Neural progenitor cell (in vitro differentiated cells): ENCODE results near the gene SPTLC1. TPM values are rescaled to one million over a fixed set of nuclear protein-coding genes. Genes with fewer than 3 reads are reported as not detected.

ENCODE experiments used
- DNase-seq: peaks from one replicate; pipeline ENCODE4 v3.0.0-alpha.2; 2016; ENCODE audit warnings: low spot score
- H2AFZ ChIP-seq: fragments of 200-600 bp; sonication (generic); replicated peaks from 2 replicates; pipeline ENCODE4 v1.6.1; 2016; ENCODE audit warnings: antibody characterized with exemption
- H3F3A ChIP-seq: fragments of 200-600 bp; sonication (generic); 2 replicates; pipeline ENCODE4 v1.6.1; 2016; ENCODE audit warnings: antibody characterized with exemption, low read depth
- H3K27ac ChIP-seq: fragments of 200-600 bp; sonication (generic); 2 replicates; pipeline ENCODE4 v1.5.1; 2016; ENCODE audit warnings: mild to moderate bottlenecking
- H3K27me3 ChIP-seq: fragments of 200-600 bp; sonication (generic); 2 replicates; pipeline ENCODE4 v1.6.1; 2016; ENCODE audit warnings: mild to moderate bottlenecking, moderate library complexity
- H3K36me3 ChIP-seq: fragments of 200-600 bp; sonication (generic); 2 replicates; pipeline ENCODE4 v1.5.1; 2016
- H3K4me1 ChIP-seq: fragments of 200-600 bp; sonication (generic); 2 replicates; pipeline ENCODE4 v1.6.1; 2016; ENCODE audit warnings: mixed run types
- H3K4me2 ChIP-seq: fragments of 200-600 bp; sonication (generic); 2 replicates; pipeline ENCODE4 v1.6.1; 2016
- H3K4me3 ChIP-seq: fragments of 200-600 bp; sonication (generic); 2 replicates; pipeline ENCODE4 v1.5.1; 2016
- H3K79me2 ChIP-seq: fragments of 200-600 bp; sonication (generic); 2 replicates; pipeline ENCODE4 v1.6.1; 2016; ENCODE audit warnings: low read depth
- H3K9ac ChIP-seq: fragments of 200-600 bp; sonication (generic); 2 replicates; pipeline ENCODE4 v1.6.1; 2016
- H3K9me3 ChIP-seq: fragments of 200-600 bp; sonication (generic); 2 replicates; pipeline ENCODE4 v1.5.1; 2016; ENCODE audit warnings: low read depth
- H4K20me1 ChIP-seq: fragments of 200-600 bp; sonication (generic); 2 replicates; pipeline ENCODE4 v1.6.1; 2016; ENCODE audit warnings: low read depth
- H3K27ac Mint-ChIP-seq: 3 replicates; pipeline ENCODE4 v1.8.0; 2021; ENCODE audit warnings: mixed read lengths
- H3K27me3 Mint-ChIP-seq: 2 replicates; pipeline ENCODE4 v1.8.0; 2022; ENCODE audit warnings: low read depth, mild to moderate bottlenecking, inconsistent platforms, moderate library complexity, mixed read lengths; ENCODE audit not compliant: insufficient read depth
- H3K36me3 Mint-ChIP-seq: 3 replicates; pipeline ENCODE4 v1.8.0; 2021; ENCODE audit warnings: mixed read lengths
- H3K4me1 Mint-ChIP-seq: 3 replicates; pipeline ENCODE4 v1.8.0; 2021; ENCODE audit warnings: mixed read lengths
- H3K4me3 Mint-ChIP-seq: 3 replicates; pipeline ENCODE4 v1.8.0; 2021; ENCODE audit warnings: mild to moderate bottlenecking, moderate library complexity, mixed read lengths
- H3K9me3 Mint-ChIP-seq: 3 replicates; pipeline ENCODE4 v1.8.0; 2020; ENCODE audit warnings: mixed read lengths
- CTCF ChIP-seq: fragments of 200-600 bp; sonication (generic); IDR thresholded peaks from 2 replicates; pipeline ENCODE4 v1.5.1; 2017; ENCODE audit warnings: antibody characterized with exemption, mild to moderate bottlenecking
- EZH2 ChIP-seq: fragments of 200-600 bp; sonication (generic); IDR thresholded peaks from 2 replicates; pipeline ENCODE4 v1.6.1; 2017; ENCODE audit warnings: antibody characterized with exemption, mild to moderate bottlenecking, moderate library complexity
- EZH2phosphoT487 ChIP-seq: fragments of 200-600 bp; sonication (generic); IDR thresholded peaks from 2 replicates; pipeline ENCODE4 v1.6.1; 2017; ENCODE audit warnings: antibody characterized with exemption
- total RNA-seq: library from RNA; depleted of rRNA; stranded (reverse); fragments of >200 nt; gene quantifications from 2 replicates; pipeline ENCODE4 v1.2.3, GENCODE V29; 2015; ENCODE audit warnings: low replicate concordance

The SPTLC1 gene
- total RNA-seq, 1 donor from 2014 or later: 119 TPM

GRCh38 chr9:92141144-92142129, 26.2 kb upstream of the SPTLC1 start:
- peak overlapping the region; percentile 81 for H3K4me2 ChIP-seq
- H4K20me1 ChIP-seq: no peaks in the 10 kb centered on the region
- H3K4me3 ChIP-seq: peak overlapping the region; percentile 43
- H3K27me3 Mint-ChIP-seq: peaks cover 35% of the 10 kb centered on the region
- H3K4me1 ChIP-seq: no peaks in the 10 kb centered on the region
- H3K9ac ChIP-seq: no peak overlapping the region
- H2AFZ ChIP-seq: peak overlapping the region; percentile 80
- DNase-seq: peak; percentile 76
- H3F3A ChIP-seq: peaks cover 5% of the 10 kb centered on the region
- no peak overlapping the region for H3K27ac Mint-ChIP-seq
- H3K36me3 Mint-ChIP-seq: no peaks in the 10 kb centered on the region
- H3K27me3 ChIP-seq: peaks cover 39% of the 10 kb centered on the region
- H3K4me3 Mint-ChIP-seq: peak overlapping the region; percentile 78
- peaks cover 2% of the 10 kb centered on the region for H3K9me3 Mint-ChIP-seq
- no peaks in the 10 kb centered on the region for H3K36me3 ChIP-seq
- no peaks in the 10 kb centered on the region for H3K79me2 ChIP-seq
- TF ChIP-seq EZH2: no peak
- peak; percentile 57 for TF ChIP-seq EZH2phosphoT487
- TF ChIP-seq CTCF: peak; percentile 41
- H3K27ac ChIP-seq: no peak overlapping the region
- peaks cover 21% of the 10 kb centered on the region for H3K4me1 Mint-ChIP-seq
- no peaks in the 10 kb centered on the region for H3K9me3 ChIP-seq

DNA sequence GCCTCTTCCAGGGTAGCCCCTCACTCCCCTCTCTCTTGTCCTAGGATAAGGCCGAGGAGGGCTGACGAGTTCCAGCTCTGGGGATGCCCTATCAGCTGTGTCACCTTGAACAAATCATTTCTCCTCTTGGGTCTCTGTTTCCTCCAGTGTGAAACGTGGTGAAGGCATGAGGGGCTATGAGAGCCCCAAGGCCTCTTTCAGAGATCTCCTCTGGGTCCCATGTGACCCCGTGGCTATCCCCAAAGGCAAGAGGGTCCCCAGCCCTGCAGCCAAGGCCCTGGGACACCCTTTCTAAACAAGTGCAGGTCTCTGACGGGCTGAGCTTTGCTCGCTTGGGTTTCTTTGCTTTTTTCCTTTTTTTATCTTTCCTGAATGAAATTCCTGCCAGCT, 25.5 kb upstream of the SPTLC1 start:
- H3K9ac ChIP-seq: no peak overlapping the region

GRCh38 chr9:92140074-92140753, 25.0 kb upstream of the SPTLC1 start:
- Histone ChIP-seq H3K4me3 (no peak overlapping the region), H3K36me3 (no peaks in the 10 kb centered on the region), H3K9ac (no peak overlapping the region), H3F3A (peaks cover 5% of the 10 kb centered on the region), H3K27ac (no peak overlapping the region), H3K4me2 (no peak overlapping the region), H3K79me2 (no peaks in the 10 kb centered on the region), H3K4me1 (no peaks in the 10 kb centered on the region), H4K20me1 (no peaks in the 10 kb centered on the region), H2AFZ (no peak overlapping the region), H3K27me3 (peaks cover 39% of the 10 kb centered on the region), H3K9me3 (no peaks in the 10 kb centered on the region)
- Mint-ChIP-seq H3K4me3 (no peak overlapping the region), H3K4me1 (peaks cover 16% of the 10 kb centered on the region), H3K36me3 (no peaks in the 10 kb centered on the region), H3K27ac (no peak overlapping the region), H3K9me3 (peaks cover 2% of the 10 kb centered on the region), H3K27me3 (peaks cover 30% of the 10 kb centered on the region)
- DNase-seq: peak; percentile 89
- TF ChIP-seq EZH2 (no peak), CTCF (peak; percentile 96)

More for the DNA sequence above, 25.5 kb upstream of the SPTLC1 start:
- Histone ChIP-seq H3F3A (peaks cover 5% of the 10 kb centered on the region), H3K4me1 (no peaks in the 10 kb centered on the region), H3K79me2 (no peaks in the 10 kb centered on the region), H4K20me1 (no peaks in the 10 kb centered on the region), H3K9me3 (no peaks in the 10 kb centered on the region), H2AFZ (peak overlapping the region; percentile 80), H3K4me3 (peak overlapping the region; percentile 43), H3K4me2 (peak overlapping the region; percentile 81), H3K27ac (no peak overlapping the region), H3K36me3 (no peaks in the 10 kb centered on the region), H3K27me3 (peaks cover 39% of the 10 kb centered on the region)
- no peaks in the 10 kb centered on the region for H3K36me3 Mint-ChIP-seq
- TF ChIP-seq EZH2: no peak
- no peak for TF ChIP-seq CTCF
- TF ChIP-seq EZH2phosphoT487: no peak
- DNase-seq: no peak
- no peak overlapping the region for H3K27ac Mint-ChIP-seq
- peak overlapping the region; percentile 78 for H3K4me3 Mint-ChIP-seq
- peaks cover 32% of the 10 kb centered on the region for H3K27me3 Mint-ChIP-seq
- peaks cover 2% of the 10 kb centered on the region for H3K9me3 Mint-ChIP-seq
- peaks cover 20% of the 10 kb centered on the region for H3K4me1 Mint-ChIP-seq
